Measurements from ENCODE around the gene SSBP4. TPM values are rescaled to one million over a fixed set of nuclear protein-coding genes. Genes with fewer than 3 reads are reported as not detected.

The SSBP4 gene
- total and polyA plus RNA-seq, 9 of the 15 experiments (the other 6 are each of a cell fraction or from before 2014, with no cell fraction given): 1.1 to 189 (median 39.0) TPM

DNA sequence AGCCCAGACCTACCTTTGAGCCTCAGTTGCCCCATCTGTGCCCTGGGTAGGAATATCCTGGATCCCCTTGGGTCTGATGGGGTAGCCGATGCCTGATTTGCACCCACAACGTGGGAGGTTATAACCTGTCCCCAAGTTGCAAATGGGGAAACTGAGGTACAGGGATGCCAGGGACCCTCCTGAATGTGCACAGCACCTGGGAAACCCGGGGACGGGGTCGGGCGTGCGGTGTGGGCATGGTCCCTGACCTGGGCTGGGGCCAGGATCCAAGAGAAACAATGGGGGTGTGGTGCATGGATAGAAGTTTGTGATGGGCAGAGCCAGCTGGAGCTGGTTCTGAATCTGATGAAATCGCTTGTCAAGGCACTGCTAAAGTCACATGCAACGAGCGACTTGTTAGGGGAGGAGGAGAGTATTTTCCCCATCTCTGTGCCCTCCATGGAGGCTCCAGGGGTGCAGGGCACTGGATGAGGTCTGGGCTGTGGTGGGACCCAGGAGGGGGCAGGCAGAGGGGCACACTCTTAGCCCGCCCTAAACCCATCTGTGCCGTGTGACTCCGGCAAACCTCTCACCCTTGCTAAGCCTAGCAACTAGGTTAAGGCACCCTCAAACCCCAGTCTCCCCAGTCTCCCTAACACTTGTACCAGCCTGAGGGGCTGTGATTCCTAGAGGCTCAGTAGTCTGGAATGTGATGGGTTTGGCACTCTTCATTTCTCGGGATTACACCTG is 32.5 kb upstream of the SSBP4 start:
- peak overlapping the region; percentile 84 for H3K27ac ChIP-seq (ENCODE audit: extremely low read depth, low read depth, low read length)
- WGBS (ENCODE audit: insufficient coverage, low coverage, missing lambda C conversion rate): 5% methylated on average over 14 of the region's 14 CpGs
- peaks cover 32% of the 10 kb centered on the region; the same call in 2 of the 3 replicates for H3K36me3 ChIP-seq (ENCODE audit: control insufficient read depth, insufficient read depth, low read length)
- H3K9me3 ChIP-seq (replicated peaks; ENCODE audit: control insufficient read depth, insufficient read depth, low read depth, low read length): no peaks in the 10 kb centered on the region
- H4K20me1 ChIP-seq (replicated peaks; ENCODE audit: control insufficient read depth, insufficient read depth, low read length): peaks cover 19% of the 10 kb centered on the region
- H3K9me1 ChIP-seq (ENCODE audit: control insufficient read depth, insufficient read depth, low read length): no peaks in the 10 kb centered on the region
- H3K4me3 ChIP-seq: peak overlapping the region; percentile 89
- peak overlapping the region; percentile 94 for H3K4me2 ChIP-seq (ENCODE audit: insufficient read depth, low read length)
- FAIRE-seq (no peak), ATAC-seq (peak; percentile 15), DNase-seq (ENCODE audit: extremely low read depth in 1 of 4, low spot score in 3 of 4) (peak in 2 of 4 experiments; percentile 43 to 63)
- POLR2A ChIA-PET: interaction anchor here (0.5 to 8.1 kb wide), 38 partner anchors 10 to 556 kb away, joined by 3 to 244 read pairs (median 6); partner anchors contain the start of genes IQCN, JUND, LRRC25 and LSM4
- peaks cover 32% of the 10 kb centered on the region for H3K79me2 ChIP-seq (ENCODE audit: control insufficient read depth, insufficient read depth, low read length)
- H3K27me3 ChIP-seq (ENCODE audit: control insufficient read depth in 2 of 2, insufficient read depth in 2 of 2, low read length in 2 of 2): no peaks in the 10 kb centered on the region
- CTCF ChIA-PET (ENCODE audit: low intra/inter-chr PET ratio): interaction anchor here (0.5 to 1.3 kb wide), 4 partner anchors 44 to 174 kb away, joined by 3 to 4 read pairs (median 3); partner anchors contain the start of gene PGPEP1
- H3K9ac ChIP-seq (ENCODE audit: insufficient read depth in 1 of 2, low read depth in 2 of 2, low read length in 2 of 2): peak overlapping the region; percentile 90 to 94
- H2AFZ ChIP-seq (ENCODE audit: low read depth, low read length): no peak overlapping the region
- in situ Hi-C loops (cut with MboI): no loop called here
- intact Hi-C loops (cut with micrococcal nuclease): loop anchor here (1.0 to 5.0 kb wide), 4 partner anchors 12 to 105 kb away; partner anchors contain the start of gene JUND
- TSS peak; percentile 67 for BruUV-seq (replicated peaks)
- peaks cover 23 to 49% of the 10 kb centered on the region in 2 experiments for H3K4me1 ChIP-seq (replicated peaks in 1 of 2; ENCODE audit: control insufficient read depth in 2 of 2, insufficient read depth in 2 of 2, low read length in 2 of 2)
- TF ChIP-seq, protein P1, sequence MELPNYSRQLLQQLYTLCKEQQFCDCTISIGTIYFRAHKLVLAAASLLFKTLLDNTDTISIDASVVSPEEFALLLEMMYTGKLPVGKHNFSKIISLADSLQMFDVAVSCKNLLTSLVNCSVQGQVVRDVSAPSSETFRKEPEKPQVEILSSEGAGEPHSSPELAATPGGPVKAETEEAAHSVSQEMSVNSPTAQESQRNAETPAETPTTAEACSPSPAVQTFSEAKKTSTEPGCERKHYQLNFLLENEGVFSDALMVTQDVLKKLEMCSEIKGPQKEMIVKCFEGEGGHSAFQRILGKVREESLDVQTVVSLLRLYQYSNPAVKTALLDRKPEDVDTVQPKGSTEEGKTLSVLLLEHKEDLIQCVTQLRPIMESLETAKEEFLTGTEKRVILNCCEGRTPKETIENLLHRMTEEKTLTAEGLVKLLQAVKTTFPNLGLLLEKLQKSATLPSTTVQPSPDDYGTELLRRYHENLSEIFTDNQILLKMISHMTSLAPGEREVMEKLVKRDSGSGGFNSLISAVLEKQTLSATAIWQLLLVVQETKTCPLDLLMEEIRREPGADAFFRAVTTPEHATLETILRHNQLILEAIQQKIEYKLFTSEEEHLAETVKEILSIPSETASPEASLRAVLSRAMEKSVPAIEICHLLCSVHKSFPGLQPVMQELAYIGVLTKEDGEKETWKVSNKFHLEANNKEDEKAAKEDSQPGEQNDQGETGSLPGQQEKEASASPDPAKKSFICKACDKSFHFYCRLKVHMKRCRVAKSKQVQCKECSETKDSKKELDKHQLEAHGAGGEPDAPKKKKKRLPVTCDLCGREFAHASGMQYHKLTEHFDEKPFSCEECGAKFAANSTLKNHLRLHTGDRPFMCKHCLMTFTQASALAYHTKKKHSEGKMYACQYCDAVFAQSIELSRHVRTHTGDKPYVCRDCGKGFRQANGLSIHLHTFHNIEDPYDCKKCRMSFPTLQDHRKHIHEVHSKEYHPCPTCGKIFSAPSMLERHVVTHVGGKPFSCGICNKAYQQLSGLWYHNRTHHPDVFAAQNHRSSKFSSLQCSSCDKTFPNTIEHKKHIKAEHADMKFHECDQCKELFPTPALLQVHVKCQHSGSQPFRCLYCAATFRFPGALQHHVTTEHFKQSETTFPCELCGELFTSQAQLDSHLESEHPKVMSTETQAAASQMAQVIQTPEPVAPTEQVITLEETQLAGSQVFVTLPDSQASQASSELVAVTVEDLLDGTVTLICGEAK (IDR thresholded peaks at IDR 0.05): no peak
- TF ChIP-seq, protein P1 (CRISPR knock-in tag; IDR thresholded peaks at IDR 0.05): no peak
- TF ChIP-seq CHD2 (IDR thresholded peaks at IDR 0.05; ENCODE audit: low read depth, low read length) (peak; percentile 31; the same call in 1 of the 2 replicates), SAP30 (IDR thresholded peaks at IDR 0.05; ENCODE audit: borderline replicate concordance, insufficient read depth, low read depth, low read length, poor library complexity, severe bottlenecking) (peak; percentile 34)
- TF ChIP-seq, protein P2, sequence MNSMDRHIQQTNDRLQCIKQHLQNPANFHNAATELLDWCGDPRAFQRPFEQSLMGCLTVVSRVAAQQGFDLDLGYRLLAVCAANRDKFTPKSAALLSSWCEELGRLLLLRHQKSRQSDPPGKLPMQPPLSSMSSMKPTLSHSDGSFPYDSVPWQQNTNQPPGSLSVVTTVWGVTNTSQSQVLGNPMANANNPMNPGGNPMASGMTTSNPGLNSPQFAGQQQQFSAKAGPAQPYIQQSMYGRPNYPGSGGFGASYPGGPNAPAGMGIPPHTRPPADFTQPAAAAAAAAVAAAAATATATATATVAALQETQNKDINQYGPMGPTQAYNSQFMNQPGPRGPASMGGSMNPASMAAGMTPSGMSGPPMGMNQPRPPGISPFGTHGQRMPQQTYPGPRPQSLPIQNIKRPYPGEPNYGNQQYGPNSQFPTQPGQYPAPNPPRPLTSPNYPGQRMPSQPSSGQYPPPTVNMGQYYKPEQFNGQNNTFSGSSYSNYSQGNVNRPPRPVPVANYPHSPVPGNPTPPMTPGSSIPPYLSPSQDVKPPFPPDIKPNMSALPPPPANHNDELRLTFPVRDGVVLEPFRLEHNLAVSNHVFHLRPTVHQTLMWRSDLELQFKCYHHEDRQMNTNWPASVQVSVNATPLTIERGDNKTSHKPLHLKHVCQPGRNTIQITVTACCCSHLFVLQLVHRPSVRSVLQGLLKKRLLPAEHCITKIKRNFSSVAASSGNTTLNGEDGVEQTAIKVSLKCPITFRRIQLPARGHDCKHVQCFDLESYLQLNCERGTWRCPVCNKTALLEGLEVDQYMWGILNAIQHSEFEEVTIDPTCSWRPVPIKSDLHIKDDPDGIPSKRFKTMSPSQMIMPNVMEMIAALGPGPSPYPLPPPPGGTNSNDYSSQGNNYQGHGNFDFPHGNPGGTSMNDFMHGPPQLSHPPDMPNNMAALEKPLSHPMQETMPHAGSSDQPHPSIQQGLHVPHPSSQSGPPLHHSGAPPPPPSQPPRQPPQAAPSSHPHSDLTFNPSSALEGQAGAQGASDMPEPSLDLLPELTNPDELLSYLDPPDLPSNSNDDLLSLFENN (IDR thresholded peaks at IDR 0.05; ENCODE audit: low read depth in 2 of 2, low read length in 2 of 2): no peak; a peak in 1 of 4 replicates

Measured in K562 (cell line).